HG02943 (cell line): ENCODE data around the gene PAQR8.

ENCODE experiments used
- ATAC-seq: cut with Tn5 transposase; IDR thresholded peaks from one replicate; pipeline ENCODE4 v1.9.1; 2021; ENCODE audit warnings: mild to moderate bottlenecking, low read depth, moderate library complexity; ENCODE audit not compliant: unreplicated experiment

PAQR8 gene

GRCh38 chr6:52361945-52362442, at the start of gene PAQR8:
Gene PAQR8, plus strand, starts transcription at chr6:52362151. Its CDS starts 41,063 bp downstream, at chr6:52403214.
- ATAC-seq, result peak; percentile 88

GRCh38 chr6:52312461-52312860, 49.5 kb upstream of the PAQR8 start:
- ATAC-seq, result no peak

GRCh38 chr6:52314752-52315151, 47.2 kb upstream of the PAQR8 start:
- no peak for ATAC-seq

GRCh38 chr6:52317211-52317610, 44.7 kb upstream of the PAQR8 start:
- no peak for ATAC-seq

- ATAC-seq, result peak; percentile 96
Measured at GRCh38 chr6:52317841-52318581, 43.9 kb upstream of the PAQR8 start.

GRCh38 chr6:52324189-52324588, 37.8 kb upstream of the PAQR8 start:
- no peak for ATAC-seq

GRCh38 chr6:52325695-52326471, 36.1 kb upstream of the PAQR8 start:
- ATAC-seq, result no peak

GRCh38 chr6:52326540-52327364, 35.2 kb upstream of the PAQR8 start:
- ATAC-seq, result no peak

GRCh38 chr6:52328303-52328662, 33.7 kb upstream of the PAQR8 start:
- ATAC-seq, result no peak

GRCh38 chr6:52328729-52329128, 33.2 kb upstream of the PAQR8 start:
- ATAC-seq, result no peak

- no peak for ATAC-seq
Measured at GRCh38 chr6:52330470-52330869, 31.5 kb upstream of the PAQR8 start.

GRCh38 chr6:52331793-52332457, 30.0 kb upstream of the PAQR8 start:
- ATAC-seq, result no peak

- ATAC-seq, result no peak
Measured at GRCh38 chr6:52333840-52334200, 28.1 kb upstream of the PAQR8 start.

- ATAC-seq, result no peak
Measured at GRCh38 chr6:52335576-52335975, 26.4 kb upstream of the PAQR8 start.

- no peak for ATAC-seq
Measured at GRCh38 chr6:52336919-52337561, 24.9 kb upstream of the PAQR8 start.

GRCh38 chr6:52337633-52338290, 24.2 kb upstream of the PAQR8 start:
- peak; percentile 62 for ATAC-seq

GRCh38 chr6:52340603-52340880, 21.4 kb upstream of the PAQR8 start:
- ATAC-seq, result no peak

- ATAC-seq, result no peak
Measured at GRCh38 chr6:52341561-52342260, 20.2 kb upstream of the PAQR8 start.

GRCh38 chr6:52345311-52345710, 16.6 kb upstream of the PAQR8 start:
- no peak for ATAC-seq
